Activated CD4-positive, alpha-beta T cell treated with anti-CD3 and anti-CD28 coated beads for 4 hours (primary cell): Measurements from ENCODE around the gene SYNE4.
"Not testable (repeated sequence)": the region's sequence is repeated elsewhere in the genome, so short reads cannot be mapped to it uniquely, and the experiment has no call there.

Experiments used
- DNase-seq, 2 donors: peaks; one replicate each; pipeline ENCODE4 v3.0.0-alpha.2; 2020

Gene SYNE4

DNA sequence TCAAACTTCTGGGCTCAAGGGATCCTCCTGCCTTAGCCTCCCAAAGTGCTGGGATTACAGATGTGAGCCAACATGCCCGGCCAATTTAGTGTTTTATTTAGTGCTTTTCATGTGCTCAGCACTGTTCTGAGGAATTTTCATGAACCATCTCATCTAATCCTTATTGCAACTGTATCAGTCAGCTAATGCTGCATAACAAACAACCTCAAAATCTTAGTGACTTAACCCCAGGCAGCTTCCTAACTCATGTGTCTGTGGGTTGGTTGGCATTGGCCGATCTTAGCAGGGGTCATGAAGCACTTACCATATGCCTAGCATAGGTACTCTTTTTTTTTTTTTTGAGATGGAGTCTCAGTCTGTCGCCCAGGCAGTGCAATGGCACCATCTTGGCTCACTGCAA, 19.8 kb downstream of the SYNE4 start:
- no peak for DNase-seq

DNA sequence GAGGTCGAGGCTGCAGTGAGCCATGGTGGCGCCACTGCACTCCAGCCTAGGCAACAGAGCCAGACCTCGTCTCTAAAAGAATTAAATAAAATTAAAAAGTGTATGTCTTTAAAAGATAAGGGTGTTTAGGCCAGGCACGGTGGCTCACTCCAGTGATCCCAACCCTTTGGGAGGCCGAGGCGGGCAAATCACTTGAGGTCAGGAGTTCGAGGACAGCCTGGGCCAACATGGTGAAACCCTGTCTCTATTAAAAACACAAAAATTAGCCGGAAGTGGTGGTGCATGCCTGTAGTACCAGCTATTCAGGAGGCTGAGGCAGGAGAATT, 21.1 kb downstream of the SYNE4 start:
- DNase-seq, result no peak

DNA sequence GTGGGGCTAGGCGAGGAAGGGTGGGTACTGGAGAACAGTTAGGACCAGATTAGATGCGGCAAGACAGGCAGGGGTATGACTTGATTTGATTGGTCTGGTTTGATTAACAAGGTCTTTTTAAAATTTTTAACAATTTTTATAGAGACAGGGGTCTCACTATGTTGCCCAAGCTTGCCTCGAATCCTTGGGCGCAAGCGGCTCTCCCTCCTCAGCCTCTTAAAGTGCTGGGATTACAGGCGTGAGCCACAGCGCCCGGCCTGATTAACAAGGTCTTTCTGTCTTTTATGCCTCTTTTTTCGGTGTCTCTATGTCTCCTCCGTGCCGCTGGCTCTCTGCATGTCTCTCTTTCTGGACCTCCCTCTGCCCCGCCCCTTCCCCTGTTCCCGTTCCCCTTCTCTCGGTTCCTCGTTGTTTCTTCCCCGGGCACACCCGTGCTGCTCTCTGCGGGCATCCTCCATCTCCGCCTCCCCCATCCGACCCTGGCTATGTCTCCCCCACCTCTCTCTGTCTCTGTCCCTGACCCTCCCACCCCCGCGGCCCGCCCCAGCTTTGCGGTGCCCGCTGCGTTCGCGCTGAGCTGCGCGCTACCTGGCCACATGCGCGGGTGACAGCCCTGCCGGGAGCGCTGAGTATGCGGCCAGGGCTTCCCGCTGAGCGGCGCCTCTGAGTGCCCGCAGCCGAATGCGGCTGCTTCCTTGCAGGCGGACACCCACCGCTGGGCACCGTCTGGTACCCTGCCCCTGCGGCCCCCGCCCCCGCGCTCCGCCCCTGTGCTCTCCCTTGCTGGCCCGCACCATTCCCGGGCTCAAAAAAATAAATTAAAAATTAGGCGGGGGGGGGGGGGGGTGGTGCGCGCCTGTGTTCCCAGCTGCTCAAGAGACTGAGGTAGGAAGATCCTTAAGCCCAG, 21.7 kb downstream of the SYNE4 start:
- DNase-seq, result no peak

DNA sequence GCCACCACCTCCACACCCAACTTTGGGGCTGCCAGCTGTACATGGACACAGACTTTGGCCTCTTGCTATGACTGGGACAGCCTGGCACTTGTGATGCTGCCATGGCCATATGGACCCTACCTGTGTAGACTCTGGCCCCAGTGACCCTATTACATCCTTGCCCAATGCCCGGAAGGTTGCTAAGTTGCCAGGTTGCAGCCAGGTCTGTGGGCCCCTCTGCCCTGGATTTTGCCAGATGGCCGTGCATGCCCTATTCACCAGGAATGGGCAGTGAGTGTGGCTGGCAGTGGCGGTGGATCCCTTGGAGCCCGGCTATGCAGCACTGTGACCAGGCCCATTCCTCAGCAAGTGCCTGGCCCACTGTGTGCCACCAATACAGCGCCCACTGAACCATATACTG, 22.5 kb downstream of the SYNE4 start:
- DNase-seq, result no peak

- DNase-seq, result no peak
Measured at GRCh38 chr19:35983177-35983576, 25.4 kb downstream of the SYNE4 start.

DNA sequence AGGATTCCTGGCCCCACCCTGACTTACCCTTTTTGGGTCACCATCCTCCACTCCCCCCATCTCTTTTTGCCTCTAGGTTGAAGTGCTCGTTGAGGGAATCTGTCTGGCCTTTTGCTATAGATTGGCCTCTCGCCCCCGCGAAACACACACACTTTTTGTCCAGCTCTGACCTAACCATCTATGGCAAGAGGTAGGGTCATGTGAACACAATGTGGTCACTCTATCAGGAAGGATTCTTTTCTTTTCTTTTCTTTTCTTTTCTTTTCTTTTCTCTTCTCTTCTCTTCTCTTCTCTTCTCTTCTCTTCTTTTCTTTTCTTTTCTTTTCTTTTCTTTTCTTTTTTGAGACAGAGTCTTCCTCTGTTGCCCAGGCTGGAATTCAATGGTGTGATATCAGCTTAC, 27.6 kb downstream of the SYNE4 start:
- not testable (repeated sequence) for DNase-seq

DNA sequence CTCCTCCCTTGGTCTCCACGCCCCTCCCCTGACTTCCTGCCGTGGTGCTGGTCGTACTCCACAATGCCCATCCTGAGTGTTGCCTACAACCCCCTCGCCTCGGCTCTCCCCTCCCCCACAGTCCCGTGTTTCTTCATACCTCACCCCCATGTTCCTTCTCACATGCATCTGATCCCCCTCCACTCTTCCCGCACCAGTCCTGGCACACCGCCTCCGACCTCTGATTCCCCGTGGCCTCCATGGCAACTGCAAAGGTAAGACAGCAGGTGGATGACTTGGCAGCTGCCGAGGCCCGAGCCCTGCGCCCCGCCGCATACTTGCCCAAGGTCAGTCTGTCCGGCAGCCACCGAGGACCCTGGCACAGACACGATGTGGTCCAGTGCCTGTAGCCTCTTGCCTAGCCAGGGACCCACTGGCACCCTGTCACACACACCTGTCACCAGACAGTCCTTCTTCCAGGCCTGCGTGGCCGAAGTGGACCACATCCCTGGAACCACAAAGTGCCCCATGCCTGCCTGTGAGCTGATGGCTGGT, 29.7 kb downstream of the SYNE4 start:
- DNase-seq, result no peak

DNA sequence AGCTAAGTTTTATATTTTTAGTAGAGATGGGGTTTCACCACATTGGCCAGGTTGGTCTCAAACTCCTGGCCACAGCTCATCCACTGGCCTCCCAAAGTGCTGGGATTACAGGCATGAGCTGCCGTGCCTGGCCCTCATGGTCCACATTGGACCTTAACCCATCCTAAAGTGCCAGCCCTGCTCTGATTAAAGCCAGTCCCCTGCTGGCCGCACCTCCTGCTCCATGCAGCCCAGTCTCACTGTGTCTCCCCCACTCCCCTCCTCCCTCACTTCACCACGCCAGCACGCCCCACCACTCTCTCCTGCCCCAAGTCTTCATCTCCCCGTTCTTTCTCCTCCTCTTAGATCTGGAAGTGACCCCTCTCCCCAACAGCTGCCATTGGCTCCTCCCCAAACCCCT, 30.3 kb downstream of the SYNE4 start:
- no peak for DNase-seq

- no peak for DNase-seq
Measured at GRCh38 chr19:35977446-35978222, 31.0 kb downstream of the SYNE4 start.

- no peak for DNase-seq
Measured at GRCh38 chr19:35975608-35976214, 32.9 kb downstream of the SYNE4 start.

GRCh38 chr19:35973487-35973886, 35.1 kb downstream of the SYNE4 start:
- no peak for DNase-seq

DNA sequence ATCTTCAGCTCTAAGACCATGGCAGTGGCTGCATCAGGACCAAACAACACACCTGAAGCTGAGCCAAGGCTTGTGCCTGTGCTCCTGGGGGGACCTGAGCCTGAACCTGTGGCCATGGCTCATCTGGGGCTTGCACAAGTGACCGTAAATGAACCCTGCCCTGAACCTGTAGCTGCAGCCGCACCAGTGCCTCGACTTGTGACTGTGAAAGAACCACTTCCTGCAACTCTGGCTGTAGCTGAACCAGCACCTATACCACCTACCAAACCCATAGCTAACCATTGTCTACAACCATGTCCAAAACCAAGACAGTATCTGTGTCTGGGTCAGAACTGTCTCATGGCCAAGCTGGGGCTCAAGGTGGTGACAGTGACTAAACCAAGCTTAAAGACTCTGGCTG, 41.8 kb downstream of the SYNE4 start:
- no peak for DNase-seq

GRCh38 chr19:35963514-35963913, 45.1 kb downstream of the SYNE4 start:
- peak in 1 of 2 donors; percentile 32 for DNase-seq

DNA sequence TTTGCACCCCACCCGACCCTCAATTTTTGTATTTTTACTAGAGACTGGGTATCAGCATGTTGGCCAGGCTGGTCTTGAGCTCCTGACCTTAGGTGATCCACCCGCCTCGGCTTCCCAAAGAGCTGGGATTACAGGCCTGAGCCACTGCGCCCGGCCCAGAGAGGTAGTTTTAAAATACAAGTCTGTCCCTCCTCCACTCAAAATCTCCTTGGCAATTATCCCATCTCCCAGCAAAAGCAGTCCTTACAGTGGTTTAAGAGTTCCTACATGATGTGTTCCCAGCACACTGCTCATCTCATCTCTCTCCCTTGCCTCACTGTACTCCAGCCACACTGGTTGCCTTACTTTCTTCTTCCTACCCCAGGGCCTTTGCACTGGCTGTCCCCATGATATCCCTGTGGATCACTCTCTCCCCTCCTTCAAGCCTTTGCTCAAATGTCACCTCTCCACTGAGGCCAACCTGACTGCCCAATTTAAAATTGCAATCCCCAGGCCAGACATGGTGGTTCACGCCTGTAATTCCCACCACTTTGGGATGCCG, 48.1 kb downstream of the SYNE4 start:
- no peak for DNase-seq

DNA sequence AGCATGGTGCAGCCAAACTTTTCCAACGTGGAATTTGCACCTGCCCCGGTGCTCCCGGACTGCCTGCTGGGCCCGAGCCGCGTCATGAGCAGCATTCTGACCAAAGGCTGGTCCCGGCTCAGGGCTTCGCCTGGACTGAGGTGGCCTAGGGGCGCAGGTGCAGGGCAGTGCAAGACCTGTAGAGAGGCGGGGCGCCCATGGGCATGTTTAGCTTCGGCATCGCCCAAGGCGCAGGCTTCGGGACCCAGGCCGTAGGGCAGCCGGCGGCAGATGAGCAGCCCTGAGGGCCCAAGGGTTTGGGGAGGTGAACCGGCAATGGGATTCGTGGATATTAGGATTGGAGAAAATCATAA, 48.7 kb downstream of the SYNE4 start:
- no peak for DNase-seq

GRCh38 chr19:35959040-35959967, 49.3 kb downstream of the SYNE4 start:
- DNase-seq, result peak; percentile 90 to 95

- DNase-seq, result no peak
Measured at GRCh38 chr19:35958660-35959039, 50.0 kb downstream of the SYNE4 start.

DNA sequence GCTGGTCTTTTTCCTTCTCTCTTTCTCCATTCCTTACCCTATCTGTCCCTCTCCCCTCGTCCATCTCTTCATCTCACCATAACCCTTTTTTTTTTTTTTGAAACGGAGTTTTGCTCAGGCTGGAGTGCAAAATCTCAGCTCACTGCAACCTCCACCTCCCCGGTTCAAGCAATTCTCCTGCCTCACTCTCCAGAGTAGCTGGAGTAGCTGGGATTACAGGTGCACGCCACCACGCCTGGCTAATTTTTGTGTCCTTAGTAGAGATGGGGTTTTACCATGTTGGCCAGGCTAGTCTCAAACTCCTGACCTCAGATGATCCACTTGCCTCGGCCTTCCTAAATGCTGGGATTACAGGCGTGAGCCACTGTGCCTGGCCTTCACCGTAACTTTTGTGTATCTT, 51.2 kb downstream of the SYNE4 start:
- not testable (repeated sequence) for DNase-seq

GRCh38 chr19:35955881-35956634, 52.6 kb downstream of the SYNE4 start:
- DNase-seq, result no peak
